Ureter (tissue), 1 donor: Measurements from ENCODE around the gene GOLGA1. TPM values are rescaled to one million over a fixed set of nuclear protein-coding genes. Genes with fewer than 3 reads are reported as not detected.

Experiments used
- DNase-seq: peaks from one replicate; pipeline ENCODE4 v3.0.0-alpha.2; 2020; ENCODE audit warnings: low spot score
- total RNA-seq: library from RNA; stranded (reverse); gene quantifications from one replicate; pipeline ENCODE4 v1.2.4, GENCODE V29; 2023
- donor health status: DM: yes; HTN: yes; CAD: no.

GOLGA1 gene
- total RNA-seq, 1 donor from 2014 or later, result 25.1 TPM

GRCh38 chr9:124835026-124835557 is 105.8 kb downstream of the GOLGA1 start:
- peak; percentile 75 for DNase-seq

GRCh38 chr9:124834591-124834990 is 106.3 kb downstream of the GOLGA1 start:
- DNase-seq, result no peak

DNA sequence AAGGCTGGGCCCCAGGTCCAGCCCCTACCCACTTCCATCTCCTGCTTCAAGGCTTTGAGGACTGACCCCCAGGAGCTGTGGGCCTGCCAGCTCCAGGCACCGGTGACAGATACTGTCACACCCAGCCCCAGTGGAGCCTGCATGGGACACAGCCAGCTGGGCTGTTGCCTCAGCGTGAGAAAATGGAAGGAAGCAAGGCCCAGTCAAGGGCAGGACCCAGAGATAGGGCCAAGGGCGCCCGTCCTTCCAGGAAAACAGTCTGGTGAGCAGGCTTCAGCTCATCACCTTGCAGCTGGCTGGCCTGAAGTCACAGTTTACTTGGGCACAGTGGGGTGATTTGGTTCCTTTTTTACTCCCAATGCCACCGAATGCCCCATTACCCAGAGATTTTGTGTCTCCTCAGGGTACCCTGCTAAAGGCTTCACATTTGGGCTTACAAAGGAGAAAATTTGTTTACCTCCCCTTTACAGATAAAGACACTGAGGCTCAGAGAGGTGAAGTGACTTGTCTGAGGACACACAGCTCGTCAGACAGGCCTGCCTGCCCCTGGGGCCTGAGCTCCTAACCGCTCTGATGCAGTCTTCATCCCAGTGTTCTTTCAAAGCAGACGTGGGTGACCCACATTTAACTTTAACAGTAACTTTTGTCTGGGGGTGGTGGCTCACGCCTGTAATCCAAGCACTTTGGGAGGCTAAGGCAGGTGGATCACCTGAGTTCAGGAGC is 109.1 kb downstream of the GOLGA1 start:
- DNase-seq, result no peak

- no peak for DNase-seq
Observed at GRCh38 chr9:124830593-124830992, 110.3 kb downstream of the GOLGA1 start.

GRCh38 chr9:124829334-124829669 is 111.6 kb downstream of the GOLGA1 start:
- DNase-seq, result no peak

DNA sequence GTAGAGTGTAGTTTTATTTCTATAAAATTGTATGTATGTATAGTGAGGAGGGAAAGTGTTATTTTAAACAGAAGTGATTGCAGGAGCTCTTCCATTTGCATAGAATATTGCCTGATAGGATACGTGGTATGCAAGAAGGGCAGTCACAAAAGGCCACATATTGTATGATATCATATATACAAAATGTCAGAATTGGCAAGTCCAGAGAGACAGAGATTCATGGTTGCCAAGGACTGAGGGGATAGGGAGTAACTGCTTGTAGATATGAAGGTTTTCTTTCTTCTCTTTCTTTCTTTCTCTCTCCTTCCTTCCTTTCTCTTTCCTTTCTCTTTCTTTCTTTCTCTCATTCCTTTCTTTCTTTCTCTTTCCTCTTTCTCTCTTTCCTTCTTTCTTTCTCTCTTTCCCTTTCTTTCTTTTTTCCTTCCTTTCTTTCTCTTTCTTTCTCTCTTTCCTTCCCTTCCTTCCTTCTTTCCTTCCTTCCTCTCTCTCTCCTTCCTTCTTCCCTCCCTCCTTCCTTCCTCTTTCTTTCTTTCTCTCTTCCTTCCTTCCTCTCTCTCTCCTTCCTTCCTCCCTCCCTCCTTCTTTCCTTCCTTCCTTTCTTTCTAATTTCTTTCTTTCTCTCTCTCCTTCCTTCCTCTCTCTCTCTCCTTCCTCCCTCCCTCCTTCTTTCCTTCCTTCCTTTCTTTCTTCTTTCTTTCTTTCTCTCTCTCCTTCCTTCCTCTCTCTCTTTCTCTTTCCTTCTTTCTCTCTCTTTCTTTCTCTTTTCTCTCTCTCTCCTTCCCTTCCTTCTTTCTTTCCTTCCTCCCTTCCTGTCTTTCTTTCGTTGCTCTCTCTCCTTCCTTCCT is 112.2 kb downstream of the GOLGA1 start:
- DNase-seq, result no peak

Other genes starting within 250 kb of the GOLGA1 start
- gene NR6A1, start 169.8 kb downstream of the GOLGA1 start, total RNA-seq, result 5.0 TPM
- 13.1 TPM for gene OLFML2A, start 163.9 kb downstream of the GOLGA1 start, total RNA-seq
- gene WDR38, start 87.6 kb downstream of the GOLGA1 start, total RNA-seq, result not detected
- gene RPL35, start 79.1 kb downstream of the GOLGA1 start, total RNA-seq, result 1,601 TPM
- gene ARPC5L, start 79.0 kb downstream of the GOLGA1 start, total RNA-seq, result 36.5 TPM
- 7.2 TPM for gene SCAI, start 202.4 kb upstream of the GOLGA1 start, total RNA-seq
- gene PPP6C, start 248.7 kb upstream of the GOLGA1 start, total RNA-seq, result 36.9 TPM